HEK293 (cell line): ENCODE data around the gene MYBPH.

Experiments used
- CTCF ChIA-PET: fragments of 350-600 bp; formaldehyde crosslinking; extraction: SDS; loops from one replicate; lab custom pipeline; 2021; ENCODE audit warnings: antibody characterized with exemption; lab: Yijun Ruan, JAX
- POLR2A ChIA-PET: fragments of 300-600 bp; formaldehyde crosslinking; extraction: SDS; loops from one replicate; lab custom pipeline; 2020; ENCODE audit warnings: antibody characterized with exemption, inconsistent platforms; lab: Yijun Ruan, JAX
- H3K27ac ChIP-seq: fragments of 200-500 bp; sonication (Bioruptor generic); 2 replicates; pipeline ENCODE4 v1.5.1; 2014; ENCODE audit warnings: low read depth, low read length, control low read depth, inconsistent platforms; ENCODE audit errors: extremely low read depth
- H3K36me3 ChIP-seq, 2 experiments: fragments of 200-500 bp in 1 of 2; sonication (Bioruptor generic) in 1 of 2; 1 replicate in 1 of 2; 2 replicates in 1 of 2; pipeline ENCODE4 v1.5.1; 2014 to 2017; ENCODE audit warnings: inconsistent platforms in 2 of 2, low read length in 2 of 2; ENCODE audit not compliant: control insufficient read depth in 2 of 2, insufficient read depth in 1 of 2
- H3K4me1 ChIP-seq: fragments of 200-500 bp; sonication (Bioruptor generic); 2 replicates; pipeline ENCODE4 v1.5.1; 2014; ENCODE audit warnings: mild to moderate bottlenecking, low read length, inconsistent platforms; ENCODE audit not compliant: control insufficient read depth, insufficient read depth
- H3K4me3 ChIP-seq: 2 replicates; pipeline ENCODE4 v1.5.1; 2011; ENCODE audit warnings: low read depth, mild to moderate bottlenecking, control low read depth, low read length, moderate library complexity
- H3K9me3 ChIP-seq: fragments of 200-500 bp; sonication (Bioruptor generic); 2 replicates; pipeline ENCODE4 v1.5.1; 2014; ENCODE audit warnings: low read depth, low read length, inconsistent platforms; ENCODE audit not compliant: control insufficient read depth, insufficient read depth
- HOXA7 ChIP-seq: sonication (generic); formaldehyde crosslinking; IDR thresholded peaks from 2 replicates; pipeline ENCODE4 v1.8.1; 2022; ENCODE audit warnings: missing genetic modification reagents, borderline replicate concordance
- KLF7 ChIP-seq: fragments of 450-650 bp; formaldehyde crosslinking; IDR thresholded peaks from 2 replicates; pipeline ENCODE4 v1.5.1; 2016; ENCODE audit warnings: missing biosample characterization, missing genetic modification characterization, borderline replicate concordance
- ZNF146 ChIP-seq: fragments of 450-650 bp; formaldehyde crosslinking; IDR thresholded peaks from 2 replicates; pipeline ENCODE4 v1.5.1; 2016; ENCODE audit warnings: missing biosample characterization, missing genetic modification characterization
- ZNF155 ChIP-seq: fragments of 450-650 bp; formaldehyde crosslinking; IDR thresholded peaks from 2 replicates; pipeline ENCODE4 v1.5.1; 2016; ENCODE audit warnings: missing biosample characterization, missing genetic modification characterization
- ZNF248 ChIP-seq: fragments of 450-650 bp; formaldehyde crosslinking; IDR thresholded peaks from 2 replicates; pipeline ENCODE4 v1.5.1; 2017; ENCODE audit warnings: missing biosample characterization, missing genetic modification characterization
- ZNF354C ChIP-seq: fragments of 450-650 bp; formaldehyde crosslinking; IDR thresholded peaks from 2 replicates; pipeline ENCODE4 v1.5.1; 2016; ENCODE audit warnings: missing biosample characterization, missing genetic modification characterization, low read depth, borderline replicate concordance
- ZNF416 ChIP-seq: fragments of 450-650 bp; formaldehyde crosslinking; IDR thresholded peaks from 2 replicates; pipeline ENCODE4 v1.5.1; 2016; ENCODE audit warnings: missing biosample characterization, missing genetic modification characterization
- ZNF510 ChIP-seq: fragments of 450-650 bp; formaldehyde crosslinking; IDR thresholded peaks from 2 replicates; pipeline ENCODE4 v1.5.1; 2018; ENCODE audit warnings: mild to moderate bottlenecking, missing genetic modification characterization, missing biosample characterization; ENCODE audit not compliant: insufficient replicate concordance
- ZNF677 ChIP-seq: fragments of 450-650 bp; IDR thresholded peaks from 2 replicates; pipeline ENCODE4 v1.5.0; 2018; ENCODE audit warnings: missing biosample characterization, mild to moderate bottlenecking, missing genetic modification characterization, moderate library complexity
- ZNF792 ChIP-seq: fragments of 450-650 bp; formaldehyde crosslinking; IDR thresholded peaks from 2 replicates; pipeline ENCODE4 v1.5.1; 2016; ENCODE audit warnings: missing biosample characterization, missing genetic modification characterization
- TF ChIP-seq, protein P1 (sequence below): fragments of 450-650 bp; formaldehyde crosslinking; IDR thresholded peaks from 2 replicates; pipeline ENCODE4 v1.5.1; 2016; ENCODE audit warnings: missing biosample characterization, missing genetic modification characterization
- TF ChIP-seq, protein P2 (sequence below): fragments of 450-650 bp; formaldehyde crosslinking; IDR thresholded peaks from 2 replicates; pipeline ENCODE4 v1.5.1; 2016; ENCODE audit warnings: missing biosample characterization, missing genetic modification characterization
- TF ChIP-seq, protein P3 (sequence below): fragments of 450-650 bp; formaldehyde crosslinking; IDR thresholded peaks from 2 replicates; pipeline ENCODE4 v1.5.1; 2016; ENCODE audit warnings: missing biosample characterization, missing genetic modification characterization, borderline replicate concordance
- TF ChIP-seq, protein P4 (sequence below): IDR thresholded peaks from 2 replicates; pipeline ENCODE4 v1.6.1; 2011; ENCODE audit warnings: mild to moderate bottlenecking, low read depth, low read length, borderline replicate concordance
- TF ChIP-seq, protein P5 (sequence below): fragments of 450-650 bp; formaldehyde crosslinking; IDR thresholded peaks from 2 replicates; pipeline ENCODE4 v1.5.1; 2016; ENCODE audit warnings: missing biosample characterization, missing genetic modification characterization
- TF ChIP-seq, protein P6 (sequence below): fragments of 450-650 bp; formaldehyde crosslinking; IDR thresholded peaks from 2 replicates; pipeline ENCODE4 v1.5.1; 2016; ENCODE audit warnings: missing biosample characterization, missing genetic modification characterization

Gene MYBPH, protein sequence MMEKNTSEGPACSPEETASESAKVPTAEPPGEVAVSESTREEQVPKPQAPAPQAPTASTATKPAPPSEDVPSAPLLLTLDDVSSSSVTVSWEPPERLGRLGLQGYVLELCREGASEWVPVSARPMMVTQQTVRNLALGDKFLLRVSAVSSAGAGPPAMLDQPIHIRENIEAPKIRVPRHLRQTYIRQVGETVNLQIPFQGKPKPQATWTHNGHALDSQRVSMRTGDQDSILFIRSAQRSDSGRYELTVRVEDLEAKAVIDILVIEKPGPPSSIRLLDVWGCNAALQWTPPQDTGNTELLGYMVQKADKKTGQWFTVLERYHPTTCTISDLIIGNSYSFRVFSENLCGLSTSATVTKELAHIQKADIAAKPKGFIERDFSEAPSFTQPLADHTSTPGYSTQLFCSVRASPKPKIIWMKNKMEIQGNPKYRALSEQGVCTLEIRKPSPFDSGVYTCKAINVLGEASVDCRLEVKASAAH

DNA sequence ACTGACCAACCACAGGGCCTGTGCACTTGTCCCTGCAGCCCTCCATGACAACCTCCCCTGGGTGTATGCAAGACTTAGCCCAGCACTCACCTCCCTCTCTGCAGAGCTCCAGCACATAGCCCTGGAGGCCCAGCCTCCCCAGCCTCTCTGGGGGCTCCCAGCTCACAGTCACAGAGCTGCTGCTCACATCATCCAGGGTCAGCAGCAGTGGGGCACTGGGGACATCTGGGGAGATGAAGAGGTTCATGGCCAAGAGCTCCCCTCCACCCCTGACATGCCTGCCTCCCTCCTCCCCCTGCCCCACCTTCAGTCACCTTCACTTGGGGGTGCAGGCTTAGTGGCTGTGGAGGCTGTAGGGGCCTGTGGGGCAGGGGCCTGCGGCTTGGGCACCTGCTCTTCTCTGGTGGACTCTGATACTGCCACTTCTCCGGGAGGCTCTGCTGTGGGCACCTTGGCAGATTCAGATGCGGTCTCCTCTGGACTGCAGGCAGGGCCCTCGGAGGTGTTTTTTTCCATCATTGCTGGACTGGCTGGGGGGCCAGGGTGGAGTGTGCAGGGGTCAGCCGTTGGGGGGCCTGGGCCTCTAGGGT, at the start of gene MYBPH:
TSS of gene MYBPH (minus strand) at position 590 of the 590 bp plus-strand sequence. CDS start at position 519, 71 bp downstream.
- Histone ChIP-seq H3K4me3 (no peak within 1 kb of the TSS), H3K36me3 (no peaks in the 10 kb centered on the region), H3K27ac (no peak within 1 kb of the TSS), H3K4me1 (no peaks in the 10 kb centered on the region; the same call in 1 of the 2 replicates), H3K9me3 (no peaks in the 10 kb centered on the region)
- CTCF ChIA-PET: interaction anchor here (0.7 to 1.4 kb wide), 4 partner anchors 41 to 136 kb away, joined by 4 to 6 read pairs (median 6); no protein-coding TSS in a partner anchor
- POLR2A ChIA-PET: interaction anchor here (1.4 kb wide), 1 partner anchor 47 kb away, joined by 5 read pairs; the partner anchor contains the start of gene ADORA1
- TF ChIP-seq ZNF677 (tag by site-specific recombination): no peak
- no peak for TF ChIP-seq ZNF248 (tag by site-specific recombination)

DNA sequence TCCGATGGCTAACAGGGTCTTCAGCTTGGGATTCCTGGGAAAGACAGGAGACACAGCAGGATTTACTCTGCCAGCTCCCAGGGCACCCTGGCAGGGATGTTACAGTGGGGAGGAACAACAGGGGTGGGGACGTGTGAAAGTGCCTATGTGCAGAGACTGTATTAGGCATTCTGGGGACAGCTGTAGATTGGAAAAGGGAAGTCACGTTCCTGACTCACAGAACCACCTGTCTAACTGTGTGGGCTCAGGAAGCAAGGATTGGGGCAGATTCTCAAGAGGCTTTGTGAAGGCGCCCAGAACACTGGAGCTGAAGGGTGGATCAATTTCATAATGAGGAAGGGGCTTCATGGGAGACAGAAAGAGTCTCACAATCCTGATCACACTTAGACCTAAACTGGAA, 49.4 kb upstream of the MYBPH start:
- no peak overlapping the region for H3K4me3 ChIP-seq
- no peaks in the 10 kb centered on the region for H3K36me3 ChIP-seq
- no peaks in the 10 kb centered on the region for H3K4me1 ChIP-seq
- POLR2A ChIA-PET: no interaction called here
- TF ChIP-seq KLF7 (tag by site-specific recombination): no peak
- H3K27ac ChIP-seq: no peak overlapping the region
- H3K9me3 ChIP-seq: no peaks in the 10 kb centered on the region
- CTCF ChIA-PET: interaction anchor here (1.1 to 2.6 kb wide), 4 partner anchors 9 to 186 kb away, joined by 5 to 12 read pairs (median 8); no protein-coding TSS in a partner anchor

DNA sequence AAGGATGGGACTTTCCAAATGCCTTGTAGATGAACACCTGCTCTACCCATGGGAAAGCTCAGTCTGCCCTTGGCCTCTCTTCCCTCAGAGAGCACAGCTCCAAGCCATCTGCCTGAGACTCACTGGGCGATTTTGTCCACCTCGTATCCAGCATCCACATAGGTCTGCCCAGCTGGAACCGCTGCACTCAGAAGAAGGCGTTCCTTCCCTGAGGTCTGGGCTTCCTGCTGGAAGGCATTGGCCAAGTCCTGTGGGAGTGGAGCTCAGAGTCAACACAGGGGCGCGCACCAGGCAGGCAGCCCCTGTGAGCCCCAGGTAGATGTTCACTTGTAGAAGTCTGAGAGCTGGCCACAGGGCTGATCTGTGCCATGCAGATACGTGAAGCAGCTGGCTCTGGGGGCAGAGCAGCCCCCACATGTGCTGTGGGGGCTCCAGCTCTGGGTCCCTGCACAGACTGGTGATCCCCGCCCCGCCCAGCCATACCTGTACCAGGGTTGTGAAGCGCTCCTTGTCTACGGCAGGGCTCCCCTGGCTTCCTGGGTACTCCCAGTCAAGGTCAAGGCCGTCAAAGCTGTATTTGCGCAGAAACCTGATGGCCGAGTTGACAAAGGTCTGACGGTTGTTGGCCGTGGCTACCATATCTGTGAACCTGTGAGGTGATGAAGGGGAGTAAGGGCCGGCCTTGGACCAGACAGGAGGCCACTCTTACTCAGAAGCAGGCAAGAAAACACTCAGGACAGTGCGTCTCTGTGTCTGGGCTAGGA, 47.6 kb upstream of the MYBPH start:
- ChIA-PET POLR2A (no interaction called here), CTCF (interaction anchor here (0.6 to 13.0 kb wide), 4 partner anchors 74 to 2000 kb away, joined by 3 to 293 read pairs (median 4); no protein-coding TSS in a partner anchor)
- no peaks in the 10 kb centered on the region for H3K4me1 ChIP-seq
- no peaks in the 10 kb centered on the region for H3K9me3 ChIP-seq
- H3K36me3 ChIP-seq: no peaks in the 10 kb centered on the region
- H3K27ac ChIP-seq: no peak overlapping the region
- H3K4me3 ChIP-seq: no peak overlapping the region
- TF ChIP-seq, protein P1, sequence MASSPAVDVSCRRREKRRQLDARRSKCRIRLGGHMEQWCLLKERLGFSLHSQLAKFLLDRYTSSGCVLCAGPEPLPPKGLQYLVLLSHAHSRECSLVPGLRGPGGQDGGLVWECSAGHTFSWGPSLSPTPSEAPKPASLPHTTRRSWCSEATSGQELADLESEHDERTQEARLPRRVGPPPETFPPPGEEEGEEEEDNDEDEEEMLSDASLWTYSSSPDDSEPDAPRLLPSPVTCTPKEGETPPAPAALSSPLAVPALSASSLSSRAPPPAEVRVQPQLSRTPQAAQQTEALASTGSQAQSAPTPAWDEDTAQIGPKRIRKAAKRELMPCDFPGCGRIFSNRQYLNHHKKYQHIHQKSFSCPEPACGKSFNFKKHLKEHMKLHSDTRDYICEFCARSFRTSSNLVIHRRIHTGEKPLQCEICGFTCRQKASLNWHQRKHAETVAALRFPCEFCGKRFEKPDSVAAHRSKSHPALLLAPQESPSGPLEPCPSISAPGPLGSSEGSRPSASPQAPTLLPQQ (tag by site-specific recombination): no peak
- TF ChIP-seq, protein P2, sequence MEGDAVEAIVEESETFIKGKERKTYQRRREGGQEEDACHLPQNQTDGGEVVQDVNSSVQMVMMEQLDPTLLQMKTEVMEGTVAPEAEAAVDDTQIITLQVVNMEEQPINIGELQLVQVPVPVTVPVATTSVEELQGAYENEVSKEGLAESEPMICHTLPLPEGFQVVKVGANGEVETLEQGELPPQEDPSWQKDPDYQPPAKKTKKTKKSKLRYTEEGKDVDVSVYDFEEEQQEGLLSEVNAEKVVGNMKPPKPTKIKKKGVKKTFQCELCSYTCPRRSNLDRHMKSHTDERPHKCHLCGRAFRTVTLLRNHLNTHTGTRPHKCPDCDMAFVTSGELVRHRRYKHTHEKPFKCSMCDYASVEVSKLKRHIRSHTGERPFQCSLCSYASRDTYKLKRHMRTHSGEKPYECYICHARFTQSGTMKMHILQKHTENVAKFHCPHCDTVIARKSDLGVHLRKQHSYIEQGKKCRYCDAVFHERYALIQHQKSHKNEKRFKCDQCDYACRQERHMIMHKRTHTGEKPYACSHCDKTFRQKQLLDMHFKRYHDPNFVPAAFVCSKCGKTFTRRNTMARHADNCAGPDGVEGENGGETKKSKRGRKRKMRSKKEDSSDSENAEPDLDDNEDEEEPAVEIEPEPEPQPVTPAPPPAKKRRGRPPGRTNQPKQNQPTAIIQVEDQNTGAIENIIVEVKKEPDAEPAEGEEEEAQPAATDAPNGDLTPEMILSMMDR (tag by site-specific recombination): no peak
- TF ChIP-seq ZNF510 (tag by site-specific recombination) (no peak), ZNF416 (tag by site-specific recombination) (no peak), HOXA7 (CRISPR knock-in tag) (no peak), ZNF354C (tag by site-specific recombination) (no peak), ZNF155 (tag by site-specific recombination) (no peak), ZNF792 (tag by site-specific recombination) (no peak), ZNF146 (tag by site-specific recombination) (no peak)
- TF ChIP-seq, protein P3, sequence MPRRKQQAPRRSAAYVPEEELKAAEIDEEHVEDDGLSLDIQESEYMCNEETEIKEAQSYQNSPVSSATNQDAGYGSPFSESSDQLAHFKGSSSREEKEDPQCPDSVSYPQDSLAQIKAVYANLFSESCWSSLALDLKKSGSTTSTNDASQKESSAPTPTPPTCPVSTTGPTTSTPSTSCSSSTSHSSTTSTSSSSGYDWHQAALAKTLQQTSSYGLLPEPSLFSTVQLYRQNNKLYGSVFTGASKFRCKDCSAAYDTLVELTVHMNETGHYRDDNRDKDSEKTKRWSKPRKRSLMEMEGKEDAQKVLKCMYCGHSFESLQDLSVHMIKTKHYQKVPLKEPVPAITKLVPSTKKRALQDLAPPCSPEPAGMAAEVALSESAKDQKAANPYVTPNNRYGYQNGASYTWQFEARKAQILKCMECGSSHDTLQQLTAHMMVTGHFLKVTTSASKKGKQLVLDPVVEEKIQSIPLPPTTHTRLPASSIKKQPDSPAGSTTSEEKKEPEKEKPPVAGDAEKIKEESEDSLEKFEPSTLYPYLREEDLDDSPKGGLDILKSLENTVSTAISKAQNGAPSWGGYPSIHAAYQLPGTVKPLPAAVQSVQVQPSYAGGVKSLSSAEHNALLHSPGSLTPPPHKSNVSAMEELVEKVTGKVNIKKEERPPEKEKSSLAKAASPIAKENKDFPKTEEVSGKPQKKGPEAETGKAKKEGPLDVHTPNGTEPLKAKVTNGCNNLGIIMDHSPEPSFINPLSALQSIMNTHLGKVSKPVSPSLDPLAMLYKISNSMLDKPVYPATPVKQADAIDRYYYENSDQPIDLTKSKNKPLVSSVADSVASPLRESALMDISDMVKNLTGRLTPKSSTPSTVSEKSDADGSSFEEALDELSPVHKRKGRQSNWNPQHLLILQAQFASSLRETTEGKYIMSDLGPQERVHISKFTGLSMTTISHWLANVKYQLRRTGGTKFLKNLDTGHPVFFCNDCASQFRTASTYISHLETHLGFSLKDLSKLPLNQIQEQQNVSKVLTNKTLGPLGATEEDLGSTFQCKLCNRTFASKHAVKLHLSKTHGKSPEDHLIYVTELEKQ: no peak
- TF ChIP-seq, protein P4, sequence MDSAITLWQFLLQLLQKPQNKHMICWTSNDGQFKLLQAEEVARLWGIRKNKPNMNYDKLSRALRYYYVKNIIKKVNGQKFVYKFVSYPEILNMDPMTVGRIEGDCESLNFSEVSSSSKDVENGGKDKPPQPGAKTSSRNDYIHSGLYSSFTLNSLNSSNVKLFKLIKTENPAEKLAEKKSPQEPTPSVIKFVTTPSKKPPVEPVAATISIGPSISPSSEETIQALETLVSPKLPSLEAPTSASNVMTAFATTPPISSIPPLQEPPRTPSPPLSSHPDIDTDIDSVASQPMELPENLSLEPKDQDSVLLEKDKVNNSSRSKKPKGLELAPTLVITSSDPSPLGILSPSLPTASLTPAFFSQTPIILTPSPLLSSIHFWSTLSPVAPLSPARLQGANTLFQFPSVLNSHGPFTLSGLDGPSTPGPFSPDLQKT: no peak
- TF ChIP-seq, protein P5, sequence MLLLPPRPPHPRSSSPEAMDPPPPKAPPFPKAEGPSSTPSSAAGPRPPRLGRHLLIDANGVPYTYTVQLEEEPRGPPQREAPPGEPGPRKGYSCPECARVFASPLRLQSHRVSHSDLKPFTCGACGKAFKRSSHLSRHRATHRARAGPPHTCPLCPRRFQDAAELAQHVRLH (tag by site-specific recombination): no peak
- TF ChIP-seq, protein P6, sequence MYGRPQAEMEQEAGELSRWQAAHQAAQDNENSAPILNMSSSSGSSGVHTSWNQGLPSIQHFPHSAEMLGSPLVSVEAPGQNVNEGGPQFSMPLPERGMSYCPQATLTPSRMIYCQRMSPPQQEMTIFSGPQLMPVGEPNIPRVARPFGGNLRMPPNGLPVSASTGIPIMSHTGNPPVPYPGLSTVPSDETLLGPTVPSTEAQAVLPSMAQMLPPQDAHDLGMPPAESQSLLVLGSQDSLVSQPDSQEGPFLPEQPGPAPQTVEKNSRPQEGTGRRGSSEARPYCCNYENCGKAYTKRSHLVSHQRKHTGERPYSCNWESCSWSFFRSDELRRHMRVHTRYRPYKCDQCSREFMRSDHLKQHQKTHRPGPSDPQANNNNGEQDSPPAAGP (tag by site-specific recombination): no peak
